Dermis microvascular lymphatic vessel endothelial cell (primary cell): ENCODE data around the gene TMEM233. TPM values are rescaled to one million over a fixed set of nuclear protein-coding genes. Genes with fewer than 3 reads are reported as not detected.

Source experiments
- DNase-seq, 2 donors: peaks; one replicate each; pipeline versions ENCODE4 v3.0.0 to v3.0.0-alpha.2; 2010; ENCODE audit warnings: low read depth in 2 of 2
- total RNA-seq: library from RNA; depleted of rRNA; stranded (reverse); fragments of >200 nt; gene quantifications from 2 replicates; pipeline ENCODE4 v1.2.1, GENCODE V29; 2014

The TMEM233 gene
- 0.77 and 0.89 TPM in 2 replicates for total RNA-seq

DNA sequence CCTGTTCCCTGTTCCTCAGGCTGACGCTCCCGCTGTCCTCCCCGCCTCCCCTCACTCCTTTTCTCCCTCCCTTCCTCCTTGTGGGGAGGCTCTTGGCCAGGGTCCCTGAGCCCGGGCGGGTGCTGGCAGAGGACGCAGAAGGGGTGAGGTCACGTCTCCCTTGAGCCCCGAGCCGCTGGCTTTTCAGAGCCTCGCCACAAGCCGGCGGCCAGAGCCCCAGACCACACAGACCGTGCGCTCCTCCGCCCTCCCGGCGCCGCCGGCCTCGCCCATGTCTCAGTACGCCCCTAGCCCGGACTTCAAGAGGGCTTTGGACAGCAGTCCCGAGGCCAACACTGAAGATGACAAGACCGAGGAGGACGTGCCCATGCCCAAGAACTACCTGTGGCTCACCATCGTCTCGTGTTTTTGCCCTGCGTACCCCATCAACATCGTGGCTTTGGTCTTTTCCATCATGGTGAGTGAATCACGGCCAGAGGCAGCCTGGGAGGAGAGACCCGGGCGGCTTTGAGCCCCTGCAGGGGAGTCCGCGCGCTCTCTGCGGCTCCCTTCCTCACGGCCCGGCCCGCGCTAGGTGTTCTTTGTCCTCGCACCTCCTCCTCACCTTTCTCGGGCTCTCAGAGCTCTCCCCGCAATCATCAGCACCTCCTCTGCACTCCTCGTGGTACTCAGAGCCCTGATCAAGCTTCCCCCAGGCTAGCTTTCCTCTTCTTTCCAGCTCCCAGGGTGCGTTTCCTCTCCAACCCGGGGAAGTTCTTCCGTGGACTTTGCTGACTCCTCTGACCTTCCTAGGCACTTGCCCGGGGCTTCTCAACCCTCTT is at the start of gene TMEM233:
TMEM233 (plus strand) TSS at position 197 of the 821 bp plus-strand sequence; CDS start at position 272, 75 bp downstream.
- no peak for DNase-seq

GRCh38 chr12:119544765-119545625 is 48.6 kb upstream of the TMEM233 start:
- DNase-seq: peak; percentile 60 to 73

GRCh38 chr12:119546340-119546739 is 47.2 kb upstream of the TMEM233 start:
- no peak for DNase-seq

GRCh38 chr12:119547001-119547400 is 46.6 kb upstream of the TMEM233 start:
- DNase-seq: no peak

GRCh38 chr12:119556854-119557253 is 36.7 kb upstream of the TMEM233 start:
- no peak for DNase-seq

GRCh38 chr12:119565404-119565803 is 28.2 kb upstream of the TMEM233 start:
- DNase-seq: no peak

DNA sequence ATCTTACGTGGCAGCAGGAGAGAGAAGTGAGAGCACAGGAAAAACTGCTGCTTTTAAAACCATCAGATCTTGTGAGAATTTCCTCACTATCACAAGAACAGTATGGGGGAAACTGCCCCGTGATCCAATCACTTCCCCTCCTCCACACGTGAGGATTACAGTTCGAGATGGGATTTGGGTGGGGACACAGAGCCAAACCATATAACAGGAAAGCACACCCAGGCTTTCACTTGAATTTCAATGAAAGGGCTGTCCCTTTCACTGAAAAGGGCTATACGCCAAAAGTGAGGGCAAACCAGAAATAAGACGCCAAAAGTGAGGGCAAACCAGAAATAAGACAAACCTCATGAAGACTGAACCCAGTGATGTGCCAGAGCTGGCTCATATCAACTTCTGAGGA is 22.8 kb upstream of the TMEM233 start:
- DNase-seq: no peak

DNA sequence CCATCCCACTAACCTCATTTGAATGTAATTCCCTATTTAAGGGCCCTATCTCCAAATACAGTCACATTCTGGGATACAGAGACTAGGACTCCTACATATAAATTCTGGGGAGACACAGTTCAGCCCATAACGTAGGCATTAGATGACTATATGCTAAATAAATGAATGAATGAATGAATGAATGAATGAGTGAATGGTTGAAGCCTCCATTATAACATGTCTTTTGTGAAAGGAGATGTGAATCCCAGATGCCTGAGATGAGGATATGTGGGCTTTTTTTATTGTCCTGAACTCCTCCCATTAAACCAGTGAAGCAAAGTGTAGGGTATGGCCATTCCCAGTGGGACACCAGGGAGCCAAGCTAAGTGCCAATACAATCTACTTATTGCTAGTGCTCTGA is 20.5 kb upstream of the TMEM233 start:
- DNase-seq: no peak

DNA sequence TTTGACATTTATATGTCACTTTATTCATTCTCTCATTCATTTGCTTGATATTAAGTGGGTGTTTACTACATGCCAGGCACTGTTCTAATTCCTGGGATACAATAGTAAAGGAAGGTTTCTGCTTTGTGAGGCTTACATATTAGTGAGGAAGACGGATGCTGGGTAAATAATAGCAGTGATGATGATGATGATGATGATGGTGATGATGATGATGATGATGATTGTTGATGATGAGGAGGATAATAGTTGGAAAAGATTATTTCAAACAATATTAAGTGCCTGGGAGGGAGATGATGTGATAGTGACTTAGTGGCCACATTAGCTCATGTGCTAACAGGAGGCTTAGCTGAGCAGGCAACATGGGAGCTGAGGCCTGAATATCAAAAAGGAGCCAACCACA is 19.3 kb upstream of the TMEM233 start:
- DNase-seq: no peak

GRCh38 chr12:119576118-119576810 is 17.3 kb upstream of the TMEM233 start:
- DNase-seq: no peak

GRCh38 chr12:119576915-119577314 is 16.7 kb upstream of the TMEM233 start:
- DNase-seq: no peak

DNA sequence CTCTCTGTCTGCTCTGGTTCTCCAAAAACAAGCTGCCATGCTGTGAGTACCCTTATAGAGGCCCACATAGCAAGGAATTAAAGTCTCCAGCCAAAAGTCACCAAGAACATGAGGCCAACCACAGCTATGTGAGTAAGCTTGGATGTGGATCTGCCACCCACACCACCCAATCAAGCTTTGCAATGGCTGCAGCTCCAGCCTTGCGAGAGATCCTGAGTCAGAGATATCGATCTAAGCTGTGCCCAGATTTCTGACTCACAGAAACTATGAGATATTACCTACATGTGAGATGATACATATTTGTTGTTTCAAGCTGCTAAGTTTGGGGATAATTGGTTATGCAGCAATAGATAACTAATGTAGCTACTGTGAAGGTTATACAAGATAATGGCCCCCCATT is 15.5 kb upstream of the TMEM233 start:
- DNase-seq: no peak

DNA sequence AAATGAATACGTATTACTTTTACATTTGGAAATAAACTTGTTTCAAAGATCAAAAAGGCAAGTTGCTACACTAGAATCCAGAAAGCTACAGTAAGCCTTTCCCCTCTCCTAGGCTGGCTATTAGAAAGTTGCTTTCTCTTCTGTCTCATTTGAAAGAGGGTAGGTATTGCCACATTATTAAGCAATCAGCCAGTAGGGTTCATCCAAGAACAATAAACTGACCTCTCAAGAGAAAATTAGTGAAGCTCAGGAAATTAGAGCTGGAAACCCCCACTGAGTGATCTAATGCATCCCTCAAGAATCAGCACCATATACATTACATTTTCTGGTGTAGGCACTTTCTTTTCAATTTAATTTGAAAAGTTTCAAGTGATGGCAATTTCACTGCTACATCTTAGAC is 4.5 kb upstream of the TMEM233 start:
- peak in 1 of 2 donors; percentile 17 for DNase-seq

DNA sequence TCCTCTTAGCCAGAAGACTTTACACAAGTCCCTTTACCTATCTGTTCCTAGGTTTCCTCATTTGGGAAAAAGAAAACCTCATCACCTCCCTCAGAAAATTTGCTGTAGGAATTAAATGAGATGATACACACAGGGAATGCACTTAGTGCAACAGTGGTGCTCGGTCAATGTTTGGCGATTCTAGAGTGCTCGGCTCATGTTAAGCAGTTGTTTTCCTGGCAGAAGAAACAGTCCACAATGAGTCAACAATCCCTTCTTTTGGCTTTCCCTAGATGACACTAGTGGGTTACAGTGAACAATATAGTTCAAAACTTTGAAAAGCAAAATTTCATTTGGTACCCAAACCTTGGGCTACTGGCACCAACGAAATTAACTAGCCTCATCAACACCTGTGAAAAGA is 3.9 kb upstream of the TMEM233 start:
- DNase-seq: no peak

DNA sequence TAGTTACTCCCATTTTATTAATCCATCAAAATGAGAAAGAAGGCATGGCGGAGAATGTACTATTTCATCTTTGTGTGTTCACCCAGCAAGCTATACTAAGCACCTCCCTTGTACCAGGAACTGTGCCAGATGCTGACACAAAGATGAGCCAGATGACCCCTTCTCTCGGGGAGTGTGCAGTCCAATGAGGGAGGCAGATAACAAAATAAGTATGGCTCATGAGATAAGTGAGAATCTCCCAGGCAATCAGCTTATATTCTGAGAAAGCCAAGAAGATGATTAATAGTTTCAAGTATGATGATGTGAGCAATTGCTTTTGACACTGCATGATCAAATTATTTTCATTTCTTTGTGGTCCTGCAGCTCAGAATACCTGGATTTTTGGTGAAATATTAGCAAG is 1.3 kb upstream of the TMEM233 start:
- no peak for DNase-seq

DNA sequence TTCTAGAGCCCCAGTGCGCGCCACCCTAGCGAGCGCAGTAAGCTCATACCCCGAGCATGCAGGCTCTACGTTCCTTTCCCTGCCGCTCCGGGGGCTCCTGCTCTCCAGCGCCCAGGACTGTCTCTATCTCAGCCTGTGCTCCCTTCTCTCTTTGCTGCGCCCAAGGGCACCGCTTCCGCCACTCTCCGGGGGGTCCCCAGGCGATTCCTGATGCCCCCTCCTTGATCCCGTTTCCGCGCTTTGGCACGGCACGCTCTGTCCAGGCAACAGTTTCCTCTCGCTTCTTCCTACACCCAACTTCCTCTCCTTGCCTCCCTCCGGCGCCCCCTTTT is 791 bp downstream of the TMEM233 start:
- peak in 1 of 2 donors; percentile 14 for DNase-seq

- peak in 1 of 2 donors; percentile 20 for DNase-seq
Observed at GRCh38 chr12:119594772-119595445, 1.3 kb downstream of the TMEM233 start.

- DNase-seq: no peak
Observed at GRCh38 chr12:119598159-119598558, 4.6 kb downstream of the TMEM233 start.

DNA sequence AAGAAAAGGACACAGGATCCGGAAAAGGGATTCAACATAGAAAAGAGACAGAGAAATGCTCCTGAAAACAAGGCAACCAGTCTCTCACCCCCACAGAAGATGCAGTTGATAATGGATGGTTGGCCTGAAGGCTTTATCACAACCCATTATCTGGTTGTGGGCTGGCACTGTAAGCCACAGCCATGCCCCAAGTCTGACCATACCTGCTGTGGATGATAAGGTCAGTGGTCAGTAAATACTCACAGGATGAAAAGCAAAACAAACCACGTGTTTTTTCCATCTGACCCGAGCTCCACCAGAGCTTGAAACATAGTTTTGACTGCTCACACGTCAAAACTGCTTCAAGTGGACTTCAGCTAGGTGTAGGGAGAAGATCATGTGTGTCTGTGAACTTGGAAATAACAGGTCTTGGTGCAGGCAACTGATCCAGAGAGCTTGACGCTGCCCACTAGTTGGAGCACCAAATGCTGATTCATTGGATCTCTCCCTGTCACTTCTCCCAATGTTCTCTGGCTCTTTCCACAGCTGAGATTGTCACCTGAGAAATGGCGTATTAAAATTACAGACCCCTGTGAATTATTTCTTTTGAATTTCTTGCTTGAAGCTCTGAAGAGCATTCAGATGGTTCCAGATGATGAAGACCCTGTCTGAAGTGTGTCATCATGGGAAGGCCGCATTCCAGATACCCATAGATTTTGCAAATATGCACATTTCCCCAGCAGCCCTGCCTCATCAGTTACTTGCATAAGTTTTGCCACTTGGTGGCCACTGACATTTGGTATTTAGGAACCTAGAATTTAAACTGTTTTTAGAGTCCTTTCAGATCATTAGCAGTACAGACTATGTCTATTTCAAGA is 8.5 kb downstream of the TMEM233 start:
- DNase-seq: no peak

DNA sequence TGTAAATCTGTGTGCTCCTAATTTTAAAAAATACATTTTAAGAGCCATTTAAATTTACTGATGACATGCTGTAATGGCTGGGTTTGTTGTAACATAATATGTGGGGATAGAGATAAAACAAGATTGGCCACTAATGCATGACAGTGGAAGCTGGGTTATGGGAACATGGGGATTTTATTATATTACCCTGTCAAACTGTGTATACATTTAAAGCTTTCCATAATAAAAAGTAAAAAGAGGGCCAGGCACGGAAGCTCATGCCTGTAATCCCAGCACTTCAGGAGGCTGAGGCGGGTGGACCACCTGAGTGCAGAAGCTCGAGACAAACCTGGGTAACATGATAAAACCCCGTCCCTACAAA is 9.1 kb downstream of the TMEM233 start:
- no peak for DNase-seq

- no peak for DNase-seq
Observed at GRCh38 chr12:119603767-119604166, 10.2 kb downstream of the TMEM233 start.
